GM12892 (cell line): ENCODE data around the gene QKI.

Experiments used
- POLR2A ChIP-seq: IDR thresholded peaks from 2 replicates; pipeline ENCODE4 v1.6.1; 2011; ENCODE audit warnings: low read depth, low read length, control low read depth
- POLR2AphosphoS5 ChIP-seq: IDR thresholded peaks from 2 replicates; pipeline ENCODE4 v1.6.1; 2011; ENCODE audit warnings: low read depth, low read length, control low read depth
- TAF1 ChIP-seq: IDR thresholded peaks from 2 replicates; pipeline ENCODE4 v1.6.1; 2011; ENCODE audit warnings: low read depth, mild to moderate bottlenecking, control low read depth, low read length, borderline replicate concordance

- TF ChIP-seq POLR2AphosphoS5 (no peak), TAF1 (no peak), POLR2A (no peak)
Measured at GRCh38 chr6:163580311-163581030, 166.0 kb downstream of the QKI start.
